Right ventricle myocardium superior (tissue), 1 donor: Measurements from ENCODE around the gene MS4A12. TPM values are rescaled to one million over a fixed set of nuclear protein-coding genes. Genes with fewer than 3 reads are reported as not detected.
"Not testable (repeated sequence)": the region's sequence is repeated elsewhere in the genome, so short reads cannot be mapped to it uniquely, and the experiment has no call there.

Source experiments
- ATAC-seq: fragments of 200-7000 bp; cut with Tn5 transposase; one replicate; pipeline ENCODE4 v1.9.1; 2020; ENCODE audit warnings: mild to moderate bottlenecking; ENCODE audit not compliant: poor library complexity
- DNase-seq: peaks from one replicate; pipeline ENCODE4 v3.0.0-alpha.2; 2020
- intact Hi-C: fragments of 100-400 bp; cut with DNase I; formaldehyde crosslinking; loops from one replicate; pipeline ENCODE4 v1.11.2; 2022
- total RNA-seq: library from RNA; stranded (reverse); fragmentation: NEBNext Ultra II Directional; extraction: Animal tissue kit (Norgen Biotek cat#: 25700); gene quantifications from one replicate; pipeline ENCODE4 v1.2.1, GENCODE V29; 2021
- donor health status: DM: no; HTN: yes; CAD: no; lungs with severe emphysema.

Gene MS4A12
- total RNA-seq, 1 donor from 2014 or later = not detected

GRCh38 chr11:60509609-60510008 lies 17.0 kb downstream of the MS4A12 start:
- intact Hi-C loops, DNase-seq, ATAC-seq: not testable (repeated sequence)

GRCh38 chr11:60510209-60510608 lies 17.6 kb downstream of the MS4A12 start:
- DNase-seq, intact Hi-C loops, ATAC-seq: not testable (repeated sequence)

- intact Hi-C loops = no loop called here
- DNase-seq (no peak), ATAC-seq (no peak)
Measured at GRCh38 chr11:60511393-60511792, 18.8 kb downstream of the MS4A12 start.

- DNase-seq = no peak
- ATAC-seq = no peak
- intact Hi-C loops = no loop called here
Measured at GRCh38 chr11:60512651-60513225, 20.2 kb downstream of the MS4A12 start.

GRCh38 chr11:60513496-60514460 lies 21.2 kb downstream of the MS4A12 start:
- intact Hi-C loops = no loop called here
- ATAC-seq = no peak
- DNase-seq = no peak

GRCh38 chr11:60515144-60515855 lies 22.7 kb downstream of the MS4A12 start, which contains the start of gene MS4A13:
MS4A13 (plus strand) TSS chr11:60515392; CDS start chr11:60518084, 2,692 bp downstream.
- DNase-seq (no peak), ATAC-seq (no peak)
- intact Hi-C loops = no loop called here

GRCh38 chr11:60528465-60528864 lies 35.9 kb downstream of the MS4A12 start:
- intact Hi-C loops = no loop called here
- no peak for ATAC-seq
- DNase-seq = no peak

GRCh38 chr11:60528934-60529333 lies 36.4 kb downstream of the MS4A12 start:
- DNase-seq (no peak), ATAC-seq (no peak)
- intact Hi-C loops = no loop called here

GRCh38 chr11:60530454-60531100 lies 38.0 kb downstream of the MS4A12 start:
- intact Hi-C loops = no loop called here
- DNase-seq = no peak
- no peak for ATAC-seq

- ATAC-seq, DNase-seq, intact Hi-C loops: not testable (repeated sequence)
Measured at GRCh38 chr11:60532383-60532782, 39.8 kb downstream of the MS4A12 start.

GRCh38 chr11:60538627-60539026 lies 46.0 kb downstream of the MS4A12 start:
- DNase-seq, ATAC-seq, intact Hi-C loops: not testable (repeated sequence)

- no peak for ATAC-seq
- intact Hi-C loops = no loop called here
Measured at GRCh38 chr11:60544077-60544476, 51.5 kb downstream of the MS4A12 start.

More at GRCh38 chr11:60544077-60544476, 51.5 kb downstream of the MS4A12 start:
- DNase-seq = no peak

Other genes starting within 250 kb of the MS4A12 start
- gene MS4A4E, start 249.6 kb upstream of the MS4A12 start, total RNA-seq = 1.1 TPM
- gene MS4A4A, start 212.1 kb upstream of the MS4A12 start, total RNA-seq = 15.2 TPM
- gene MS4A6E, start 165.5 kb upstream of the MS4A12 start, total RNA-seq = not detected
- 11.9 TPM for gene MS4A7, start 114.2 kb upstream of the MS4A12 start, total RNA-seq
- 0.97 TPM for gene MS4A14, start 96.3 kb upstream of the MS4A12 start, total RNA-seq
- not detected for gene MS4A5, start 63.2 kb upstream of the MS4A12 start, total RNA-seq
- not detected for gene MS4A1, start 36.9 kb upstream of the MS4A12 start, total RNA-seq
- not detected for gene MS4A13, start 22.6 kb downstream of the MS4A12 start, total RNA-seq
- gene MS4A8, start 206.8 kb downstream of the MS4A12 start, total RNA-seq = not detected
- not detected for gene MS4A18, start 231.9 kb downstream of the MS4A12 start, total RNA-seq